Measurements from ENCODE around the gene BRMS1L.

BRMS1L gene

DNA sequence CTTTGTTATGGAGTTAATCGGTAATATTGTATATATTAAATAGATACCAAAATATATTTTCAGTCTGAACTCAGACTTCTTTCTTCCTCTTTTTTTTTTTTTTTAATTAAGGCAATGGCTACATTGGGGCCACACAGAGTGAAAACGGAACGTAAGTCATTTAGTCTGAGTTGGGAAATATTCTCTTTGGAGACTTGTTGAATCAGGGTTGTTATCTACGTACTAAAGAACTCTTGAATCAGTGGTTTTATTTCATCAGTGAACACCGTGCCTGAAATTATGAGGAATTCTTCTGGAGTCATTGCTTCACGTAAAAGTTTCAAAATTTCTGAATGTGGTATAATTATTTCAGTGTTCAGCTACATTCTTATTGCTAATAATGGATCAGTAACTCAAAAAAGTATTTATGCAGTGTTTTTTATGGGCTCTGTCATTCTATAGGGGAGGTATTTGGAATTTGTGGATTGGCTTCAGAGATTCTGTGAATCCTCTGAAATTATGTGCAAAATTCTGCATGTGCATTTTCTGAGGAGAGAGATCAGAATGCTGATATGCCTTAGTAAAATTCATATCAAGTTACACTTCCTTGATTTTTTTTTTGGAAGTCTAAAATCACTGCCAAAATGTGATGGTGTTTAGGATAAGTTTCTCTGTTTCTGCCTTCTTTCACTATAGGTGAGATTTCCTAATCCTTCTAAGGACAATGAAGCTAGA lies 39.6 kb downstream of the BRMS1L start:
- DNase-seq (ENCODE audit: low read depth in 2 of 2), result no peak

DNA sequence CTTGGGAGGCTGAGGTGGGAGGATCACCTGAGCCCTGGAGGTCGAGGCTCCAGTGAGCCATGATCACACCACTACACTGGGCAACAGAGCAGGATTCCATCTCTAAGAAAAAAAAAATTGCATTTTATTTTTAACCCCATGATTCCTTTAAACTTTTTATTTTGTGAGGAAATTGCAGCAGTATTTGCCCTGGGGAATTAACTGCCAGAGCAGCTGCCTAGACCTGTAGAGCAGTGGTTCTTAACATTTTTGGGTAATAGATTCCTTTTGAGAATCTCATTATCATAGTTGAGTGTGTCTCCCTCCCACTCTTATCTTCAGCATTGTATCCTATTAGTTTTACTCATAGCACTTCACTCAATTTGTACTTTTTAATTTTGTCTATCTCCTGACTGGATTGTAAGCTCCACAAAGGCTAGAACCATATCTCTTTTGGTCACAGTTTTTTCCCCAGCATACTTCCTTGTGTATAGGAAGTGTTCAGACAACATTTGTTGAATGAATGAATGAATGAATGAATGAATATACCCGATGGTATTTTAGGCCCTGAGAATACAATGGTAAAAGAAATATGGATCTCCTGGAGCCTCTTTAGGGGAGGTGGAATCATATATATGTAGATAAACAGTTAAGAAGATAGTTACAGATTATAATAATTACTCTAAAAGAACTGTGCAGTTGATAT lies 40.6 kb downstream of the BRMS1L start:
- DNase-seq (ENCODE audit: low read depth in 2 of 2), result no peak

DNA sequence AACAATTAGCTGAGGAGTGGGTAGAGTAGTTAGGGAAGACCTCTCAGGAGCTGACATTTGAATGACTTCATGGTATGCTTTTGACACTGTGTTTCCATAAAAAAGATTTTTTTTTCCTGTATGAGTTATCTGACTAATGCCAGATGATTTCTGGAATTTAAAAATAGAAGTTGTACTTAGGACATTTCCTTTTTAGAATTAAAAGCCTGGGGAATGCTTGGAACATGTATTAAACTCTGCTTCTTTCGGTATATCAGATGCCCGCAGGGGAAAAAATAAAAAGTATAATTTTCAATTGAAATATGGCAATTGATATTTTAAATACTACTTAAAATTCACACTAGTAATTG lies 41.1 kb downstream of the BRMS1L start:
- DNase-seq (ENCODE audit: low read depth in 2 of 2), result no peak

DNA sequence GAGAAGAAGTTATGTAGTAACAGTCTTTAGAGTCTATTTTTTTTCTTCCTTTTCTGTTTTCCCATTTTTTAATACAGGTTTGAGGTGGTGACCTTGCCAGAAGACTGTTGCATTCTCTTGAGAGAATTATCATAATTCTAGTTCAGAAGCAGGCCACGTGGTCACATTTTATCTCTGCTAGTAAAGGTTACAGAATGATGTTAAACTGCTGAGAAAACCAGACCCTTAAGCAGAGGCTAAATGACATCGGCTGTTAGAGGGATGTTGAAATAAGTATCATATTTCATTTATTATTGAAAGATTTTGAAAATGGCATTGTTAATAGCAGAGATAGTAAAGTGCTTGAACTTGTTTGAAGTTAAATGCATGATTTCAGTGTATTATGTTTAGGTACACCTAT lies 49.2 kb downstream of the BRMS1L start:
- DNase-seq (ENCODE audit: low read depth in 2 of 2), result no peak

DNA sequence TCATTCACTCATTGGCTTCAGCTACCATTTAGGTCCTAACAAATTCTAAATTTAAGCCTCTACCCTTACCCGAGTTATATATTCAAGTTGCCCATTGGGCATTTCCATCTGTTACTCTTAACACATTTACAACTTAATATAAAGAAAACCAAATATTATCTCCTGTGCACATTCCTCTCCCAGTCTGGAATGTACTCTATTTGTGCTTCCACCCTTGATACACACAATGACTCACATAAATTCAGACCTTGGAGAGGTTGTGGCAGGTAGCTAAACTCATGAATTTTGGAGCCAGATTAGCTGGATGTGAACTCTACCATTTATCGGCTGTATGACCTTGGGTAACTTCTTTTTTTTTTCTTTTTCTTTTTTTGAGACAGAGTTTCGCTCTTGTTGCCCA lies 51.1 kb downstream of the BRMS1L start:
- DNase-seq (ENCODE audit: low read depth in 2 of 2), result no peak

DNA sequence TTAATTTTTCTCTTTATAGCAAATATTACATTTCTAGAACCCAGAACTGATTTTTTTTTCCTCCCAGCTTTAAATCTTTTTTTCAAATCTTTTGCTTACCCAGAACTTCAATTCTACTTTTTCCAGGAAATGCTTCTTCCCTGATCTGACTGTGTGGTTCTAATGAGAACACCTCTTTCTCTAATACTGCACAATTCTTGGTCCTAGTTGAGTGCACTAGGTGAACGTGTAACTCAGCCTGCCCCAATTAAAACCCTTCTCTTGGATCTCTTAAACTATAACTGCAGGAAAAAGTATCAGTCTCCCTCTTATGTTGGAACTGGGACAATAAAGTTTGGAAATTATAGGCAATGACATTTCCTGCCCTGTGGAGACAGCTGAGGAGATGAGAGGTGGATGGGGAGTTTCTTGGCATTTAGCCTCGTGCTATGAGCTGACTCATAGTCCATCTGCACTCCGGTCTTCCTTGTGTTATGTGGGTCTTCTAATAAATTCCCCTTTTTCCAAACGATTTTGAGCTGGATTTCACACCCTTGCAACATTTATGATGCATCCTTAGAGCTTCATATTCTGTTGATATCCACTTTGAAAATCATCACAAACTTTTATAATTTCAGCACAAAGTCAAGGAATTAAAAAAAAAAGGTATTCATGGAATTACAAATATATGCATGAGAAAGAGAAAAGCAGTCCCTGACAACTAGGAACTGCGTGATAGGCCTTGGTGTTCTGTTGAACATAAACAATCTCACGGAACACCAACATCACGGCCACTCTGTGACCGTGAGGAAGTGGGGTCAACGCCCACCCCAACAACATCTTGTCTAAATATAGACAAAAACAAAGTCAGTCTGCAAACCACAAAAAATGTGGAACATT lies 52.4 kb downstream of the BRMS1L start:
- no peak for DNase-seq (ENCODE audit: low read depth in 2 of 2)

DNA sequence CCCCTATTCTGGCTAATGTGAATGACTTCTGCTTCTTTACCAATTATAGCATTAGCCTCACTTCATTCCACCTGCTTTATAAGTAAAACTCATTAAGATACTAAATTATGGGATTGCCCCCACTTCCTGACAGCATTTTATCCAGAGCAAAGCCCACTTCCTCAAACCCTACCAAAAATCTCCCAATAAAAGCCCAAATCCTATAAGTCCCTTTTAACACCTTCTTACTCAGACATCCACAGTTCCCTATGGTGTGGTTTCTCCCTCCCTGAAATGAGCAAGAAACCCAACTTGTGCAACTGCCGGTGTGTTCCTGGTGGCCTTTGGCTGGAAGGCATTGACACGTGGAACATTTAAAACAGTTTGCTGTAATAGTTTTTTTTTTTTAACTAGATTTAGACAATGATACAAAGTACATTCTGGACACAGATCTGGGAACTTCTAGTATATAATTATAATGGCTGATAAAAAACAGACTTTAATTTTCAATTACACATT lies 53.1 kb downstream of the BRMS1L start:
- DNase-seq (ENCODE audit: low read depth in 2 of 2), result no peak

DNA sequence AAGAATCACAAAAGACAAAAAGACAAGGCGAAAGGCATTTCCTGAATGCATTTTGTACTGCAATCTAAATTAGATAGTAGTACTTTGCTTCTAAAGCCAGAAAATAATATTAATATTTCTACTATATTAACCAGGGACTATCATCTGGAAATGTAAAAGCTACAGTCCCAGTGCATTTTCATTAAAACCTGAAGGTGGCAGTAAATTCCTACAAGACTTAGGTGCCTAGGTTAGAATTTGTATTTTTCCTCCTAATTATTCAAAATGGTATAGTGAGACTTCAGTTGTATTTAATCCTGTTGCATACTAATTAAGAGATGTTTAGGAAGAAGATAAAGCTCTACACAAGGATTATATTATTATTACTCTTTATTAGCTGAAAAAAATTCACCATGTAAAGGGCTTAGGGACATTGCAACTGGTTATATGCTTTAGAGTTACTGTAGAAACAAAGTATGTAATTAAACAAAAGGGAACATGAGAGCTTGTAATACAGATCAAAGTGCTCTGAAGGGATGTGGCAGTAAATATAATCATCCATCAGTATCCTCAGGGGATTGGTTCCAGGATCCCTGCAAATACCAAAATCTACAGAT lies 53.6 kb downstream of the BRMS1L start:
- DNase-seq (ENCODE audit: low read depth in 2 of 2), result no peak

DNA sequence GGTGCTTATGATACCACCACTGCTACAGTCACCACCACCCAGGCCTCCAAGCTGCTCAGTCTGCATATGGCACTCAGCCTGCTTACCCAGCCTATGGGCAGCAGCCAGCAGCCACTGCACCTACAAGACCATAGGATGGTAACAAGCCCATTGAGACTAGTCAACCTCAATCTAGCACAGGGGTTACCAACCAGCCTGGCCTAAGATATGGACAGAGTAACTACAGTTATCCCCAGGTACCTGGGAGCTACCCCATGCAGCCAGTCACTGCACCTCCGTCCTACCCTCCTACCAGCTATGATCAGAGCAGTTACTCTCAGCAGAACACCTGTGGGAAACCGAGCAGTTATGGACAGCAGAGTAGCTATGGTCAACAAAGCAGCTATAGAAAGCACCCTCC lies 55.1 kb downstream of the BRMS1L start:
- no peak for DNase-seq (ENCODE audit: low read depth in 2 of 2)

DNA sequence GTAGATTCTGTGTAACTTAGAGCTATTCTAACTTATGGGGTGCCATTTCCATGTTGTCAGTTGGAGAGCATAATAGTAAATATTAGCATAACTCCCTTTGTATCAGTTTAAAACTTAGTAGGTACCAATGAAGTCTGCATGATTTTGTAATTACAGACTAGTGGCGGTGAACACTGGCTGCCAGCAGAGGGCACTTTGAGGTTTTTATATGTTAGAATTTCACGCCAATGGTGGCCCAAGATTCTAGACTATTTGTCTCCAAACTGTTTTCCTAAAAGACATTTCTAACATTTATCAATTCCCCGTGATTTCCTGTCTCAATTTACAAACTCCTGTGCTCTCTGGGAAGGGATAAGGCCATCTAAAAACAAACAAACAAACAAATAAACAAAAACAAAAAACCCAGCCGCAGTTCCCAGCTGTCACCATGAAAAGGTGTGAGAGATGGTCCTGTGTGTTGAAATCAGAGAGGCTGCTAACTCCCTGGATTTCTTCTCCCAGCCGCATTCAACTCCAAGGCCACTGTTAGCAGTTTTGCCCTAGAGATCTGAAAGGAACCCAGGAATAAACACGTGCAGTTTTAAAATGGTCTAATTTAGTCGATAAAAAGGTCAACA lies 57.6 kb downstream of the BRMS1L start:
- no peak for DNase-seq (ENCODE audit: low read depth in 2 of 2)

DNA sequence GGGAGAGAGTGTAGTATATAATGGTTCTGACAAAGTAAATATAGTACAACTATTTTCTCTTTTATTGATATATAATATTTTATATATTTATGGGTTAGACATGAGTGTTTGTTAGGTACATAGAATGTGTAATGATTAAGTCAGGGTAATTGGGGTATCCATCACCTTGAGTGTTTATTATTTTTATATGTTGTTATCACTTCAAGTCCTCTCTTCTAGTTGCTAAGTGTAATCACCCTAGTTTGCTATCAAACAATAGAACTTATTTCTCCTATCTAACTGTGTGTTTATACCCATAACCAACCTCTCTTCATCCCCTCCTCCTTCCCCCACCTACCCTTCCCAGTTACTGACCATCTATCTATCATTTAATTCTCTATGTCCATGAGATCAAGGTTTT lies 64.2 kb downstream of the BRMS1L start:
- DNase-seq (ENCODE audit: low read depth in 2 of 2), result no peak

DNA sequence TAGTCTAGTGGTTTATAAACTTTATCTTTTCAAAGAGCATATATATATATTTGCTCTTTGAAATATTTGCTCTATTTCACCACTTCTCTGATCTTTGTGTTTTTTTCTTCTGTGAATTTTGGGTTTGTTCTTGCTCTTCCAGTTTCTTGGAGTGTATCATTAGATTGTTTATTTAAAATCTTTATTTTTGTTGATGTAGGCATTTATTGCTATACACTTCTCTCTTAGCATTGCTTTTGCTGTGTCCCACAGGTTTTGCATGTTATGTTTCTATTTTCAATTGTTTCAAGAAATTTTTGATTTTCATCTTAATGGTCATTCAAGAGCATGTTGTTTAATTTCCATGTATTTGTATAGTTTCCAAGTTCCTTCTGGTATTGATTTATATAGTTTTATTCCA lies 69.1 kb downstream of the BRMS1L start:
- DNase-seq (ENCODE audit: low read depth in 2 of 2), result no peak

DNA sequence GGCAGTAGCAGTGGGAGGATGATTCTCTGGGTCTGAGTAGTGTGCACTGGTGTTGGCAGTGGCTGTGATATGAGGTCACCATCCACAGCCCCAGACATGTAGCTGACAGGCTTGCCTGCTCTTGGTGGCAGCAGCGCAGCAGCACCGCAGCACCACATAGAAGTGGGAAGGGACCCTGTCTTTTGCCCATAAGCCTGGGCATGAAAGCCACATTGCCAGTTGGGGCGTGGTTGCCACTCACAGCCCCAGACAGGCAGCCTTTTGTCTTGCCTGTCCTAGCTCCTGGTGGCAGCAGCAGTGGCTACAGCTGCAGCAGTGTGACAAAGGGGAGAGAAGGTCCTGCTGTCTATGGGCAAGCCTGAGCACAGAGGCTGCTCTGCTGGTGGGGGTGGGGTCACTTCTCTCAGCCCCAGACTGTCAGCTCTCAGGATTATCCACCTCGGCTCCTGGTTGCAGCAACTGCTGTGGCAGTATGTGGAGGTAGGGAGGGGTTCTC lies 71.5 kb downstream of the BRMS1L start:
- DNase-seq (ENCODE audit: low read depth in 2 of 2), result no peak

DNA sequence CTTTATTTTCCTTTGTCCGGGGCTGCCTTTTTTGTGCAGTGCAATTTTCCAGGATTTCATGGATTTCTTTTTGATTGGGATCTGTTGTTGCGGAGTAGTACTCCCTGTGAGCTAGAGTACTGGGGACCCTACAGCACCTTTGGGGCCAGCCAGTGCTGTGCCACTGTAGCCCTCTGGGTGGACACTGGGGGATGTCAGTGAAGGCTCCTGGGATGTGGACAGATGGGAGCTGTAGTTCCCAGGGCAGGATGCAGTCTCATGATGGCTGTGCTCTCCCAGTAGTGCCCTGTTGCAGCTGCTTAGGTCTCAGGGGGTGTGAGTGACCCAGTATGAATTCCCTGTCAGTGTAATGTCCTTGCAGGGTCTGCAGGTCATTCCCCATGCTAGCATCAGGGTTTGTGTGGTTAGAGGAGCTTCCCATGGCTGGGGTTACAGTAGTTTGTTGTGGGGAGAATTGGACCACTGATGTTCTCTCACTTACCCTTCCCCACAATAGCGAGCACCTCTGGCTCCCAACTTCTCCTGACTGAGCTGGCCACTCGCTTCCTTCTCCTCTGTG lies 72.2 kb downstream of the BRMS1L start:
- DNase-seq (ENCODE audit: low read depth in 2 of 2), result no peak

DNA sequence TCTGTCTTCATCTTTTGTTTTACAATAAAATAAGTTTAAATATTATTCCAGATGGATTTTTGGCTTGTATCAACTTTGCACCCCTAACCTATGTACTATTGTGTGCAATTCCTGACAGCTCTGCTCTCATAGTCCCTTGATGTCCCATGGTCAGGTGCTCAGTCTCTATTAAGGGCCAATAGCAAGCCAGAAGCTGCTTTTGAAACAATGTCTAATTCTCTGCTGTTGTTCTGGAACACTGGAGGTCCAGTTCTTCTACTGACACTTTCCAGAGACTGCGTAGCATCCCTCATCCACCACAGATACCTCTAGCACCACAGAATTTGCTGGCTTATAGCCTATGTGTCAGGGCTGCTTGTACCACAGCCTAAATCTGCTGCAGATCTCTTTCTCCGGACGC lies 74.6 kb downstream of the BRMS1L start:
- no peak for DNase-seq (ENCODE audit: low read depth in 2 of 2)

DNA sequence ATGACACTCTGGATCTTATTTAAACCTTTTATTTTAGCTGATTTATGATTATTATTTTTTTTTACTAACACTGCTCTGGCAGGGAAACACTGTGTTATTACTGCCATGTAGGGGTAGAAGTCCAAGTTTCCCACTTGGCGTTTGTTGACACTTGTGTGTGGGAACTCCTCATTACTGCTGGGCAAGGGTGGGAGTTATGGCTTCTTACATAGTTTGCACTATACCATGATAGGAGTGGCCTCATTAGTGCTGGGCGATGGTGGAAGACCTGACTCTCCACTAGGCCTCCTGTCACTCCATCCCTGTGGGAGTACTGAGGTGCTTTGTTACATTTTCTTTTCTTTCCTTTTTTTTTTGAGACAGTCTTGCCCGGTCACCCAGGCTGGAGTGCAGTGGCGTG lies 83.5 kb downstream of the BRMS1L start:
- DNase-seq (ENCODE audit: low read depth in 2 of 2), result no peak

DNA sequence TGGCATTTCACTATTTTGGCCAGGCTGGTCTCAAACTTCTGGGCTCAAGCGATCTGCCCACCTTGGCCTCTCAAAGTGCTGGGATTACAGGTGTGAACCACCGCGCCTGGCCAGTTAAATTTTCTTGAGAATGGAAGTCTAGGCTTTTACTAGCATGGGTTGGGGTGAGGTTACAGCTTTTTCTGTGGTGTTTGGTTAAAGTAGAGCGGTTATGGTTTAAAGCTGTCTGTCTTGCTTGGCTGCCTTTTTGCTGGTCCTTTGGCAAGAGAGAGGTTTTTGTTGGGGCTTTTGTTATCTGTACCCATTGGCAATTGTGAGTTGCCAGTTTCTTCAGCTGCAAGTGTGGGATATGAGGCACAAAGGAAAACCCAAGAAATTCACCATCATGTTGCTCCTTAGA lies 84.1 kb downstream of the BRMS1L start:
- DNase-seq (ENCODE audit: low read depth in 2 of 2), result no peak

DNA sequence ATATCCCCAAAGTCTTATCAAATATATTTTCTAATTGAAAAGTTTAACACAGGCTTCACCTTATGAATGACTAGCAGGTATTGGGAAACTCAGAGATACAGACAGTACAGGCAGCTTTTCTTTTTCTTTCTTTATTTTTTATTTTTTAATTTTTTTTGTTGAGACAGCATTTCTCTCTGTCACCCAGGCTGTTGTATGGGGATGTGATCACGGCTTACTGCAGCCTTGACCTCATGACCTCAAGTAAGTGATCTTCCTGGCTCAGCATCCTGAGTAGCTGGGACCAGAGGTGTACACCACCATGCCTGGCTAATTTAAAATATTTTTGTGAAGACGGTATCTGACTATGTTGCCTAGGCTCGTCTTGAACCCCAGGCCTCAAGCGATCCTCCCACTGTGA lies 85.0 kb downstream of the BRMS1L start:
- no peak for DNase-seq (ENCODE audit: low read depth in 2 of 2)

DNA sequence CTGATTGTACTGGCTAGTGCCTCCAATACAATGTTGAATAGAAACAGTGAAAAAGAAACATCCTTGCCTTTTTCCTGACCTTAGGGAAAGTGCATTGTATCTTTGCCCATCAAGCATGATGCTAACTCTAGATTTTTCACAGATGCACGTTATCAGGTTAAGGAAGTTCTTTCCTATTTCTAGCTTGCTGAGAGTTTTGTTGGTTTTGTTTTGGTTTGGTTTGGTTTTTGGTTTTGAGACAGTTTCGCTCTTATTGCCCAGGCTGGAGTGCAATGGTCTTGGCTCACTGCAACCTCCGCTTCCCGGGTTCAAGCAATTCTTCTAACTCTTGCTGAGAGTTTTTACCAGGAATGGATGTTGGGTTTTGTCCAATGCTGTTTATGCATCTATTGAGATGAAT lies 89.0 kb downstream of the BRMS1L start:
- DNase-seq (ENCODE audit: low read depth in 2 of 2), result no peak

DNA sequence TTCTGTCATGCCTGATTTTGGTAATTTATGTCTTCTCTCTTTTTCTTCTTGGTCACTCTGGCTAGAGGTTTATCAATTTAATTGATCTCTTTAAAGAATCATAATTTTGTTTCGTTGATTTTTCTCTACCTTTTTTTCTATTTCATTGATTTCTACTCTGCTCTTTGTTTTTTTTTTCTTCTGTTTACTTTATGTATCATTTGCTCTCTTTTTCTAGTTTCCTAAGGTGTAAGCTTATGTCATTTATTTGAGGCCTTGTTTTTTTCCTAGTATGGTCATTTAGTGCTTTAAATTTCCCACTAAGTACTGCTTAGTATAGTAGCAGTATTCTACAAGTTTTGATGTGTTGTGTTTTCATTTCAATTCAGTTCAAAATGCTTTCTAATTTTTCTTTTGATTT lies 89.6 kb downstream of the BRMS1L start:
- DNase-seq (ENCODE audit: low read depth in 2 of 2), result no peak
